Measurements from ENCODE around the gene NEK6.

GRCh38 chr9:124300312-124300711 is 42.6 kb downstream of the NEK6 start:
- TF ChIP-seq CTCF (IDR thresholded peaks at IDR 0.05; ENCODE audit: borderline replicate concordance, extremely low read depth, low read length, poor library complexity, severe bottlenecking) (no peak), EZH2 (IDR thresholded peaks at IDR 0.05; ENCODE audit: borderline replicate concordance, low read depth, low read length, severe bottlenecking) (no peak)
